ENCODE measurements around the gene LMX1B. TPM values are rescaled to one million over a fixed set of nuclear protein-coding genes. Genes with fewer than 3 reads are reported as not detected.

Gene LMX1B
- total and polyA plus RNA-seq, 8 donors, result 0.20 TPM; not detected in 7

DNA sequence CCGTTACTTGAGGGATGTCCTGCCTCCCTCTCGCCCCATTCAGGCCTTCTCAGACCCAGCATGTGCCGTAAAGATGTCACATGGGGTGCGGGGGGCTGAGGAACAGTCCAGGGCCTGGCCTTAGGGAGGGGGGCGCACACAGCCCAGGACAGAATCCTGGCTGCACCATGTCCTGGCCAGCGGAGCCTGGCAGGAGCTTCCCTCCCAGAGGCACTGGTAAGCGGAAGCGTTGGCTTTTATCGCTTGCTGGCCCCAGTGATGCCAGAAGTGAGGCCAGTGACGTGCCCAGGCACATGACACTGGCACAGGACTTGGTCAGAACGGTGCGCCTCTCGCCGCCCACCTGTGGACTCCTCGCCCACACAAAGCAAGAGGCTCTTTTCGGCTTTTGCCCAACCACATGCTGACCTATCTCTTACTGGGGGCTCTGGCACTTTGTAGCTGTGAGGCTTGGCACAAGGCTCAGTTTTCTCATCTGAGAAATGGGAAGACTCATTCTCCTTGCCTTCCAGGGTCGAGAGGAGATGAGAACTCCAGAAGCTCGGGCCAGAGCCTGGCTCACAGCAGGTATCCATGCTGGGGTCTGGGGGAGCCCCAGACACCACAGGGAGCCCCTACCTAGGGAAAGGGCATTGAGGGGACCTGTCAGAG is 59.0 kb downstream of the LMX1B start:
- no peak for TF ChIP-seq POLR2A (IDR thresholded peaks at IDR 0.05)
- no peak for TF ChIP-seq POLR2AphosphoS5 (IDR thresholded peaks at IDR 0.05)
- TF ChIP-seq, protein P1, sequence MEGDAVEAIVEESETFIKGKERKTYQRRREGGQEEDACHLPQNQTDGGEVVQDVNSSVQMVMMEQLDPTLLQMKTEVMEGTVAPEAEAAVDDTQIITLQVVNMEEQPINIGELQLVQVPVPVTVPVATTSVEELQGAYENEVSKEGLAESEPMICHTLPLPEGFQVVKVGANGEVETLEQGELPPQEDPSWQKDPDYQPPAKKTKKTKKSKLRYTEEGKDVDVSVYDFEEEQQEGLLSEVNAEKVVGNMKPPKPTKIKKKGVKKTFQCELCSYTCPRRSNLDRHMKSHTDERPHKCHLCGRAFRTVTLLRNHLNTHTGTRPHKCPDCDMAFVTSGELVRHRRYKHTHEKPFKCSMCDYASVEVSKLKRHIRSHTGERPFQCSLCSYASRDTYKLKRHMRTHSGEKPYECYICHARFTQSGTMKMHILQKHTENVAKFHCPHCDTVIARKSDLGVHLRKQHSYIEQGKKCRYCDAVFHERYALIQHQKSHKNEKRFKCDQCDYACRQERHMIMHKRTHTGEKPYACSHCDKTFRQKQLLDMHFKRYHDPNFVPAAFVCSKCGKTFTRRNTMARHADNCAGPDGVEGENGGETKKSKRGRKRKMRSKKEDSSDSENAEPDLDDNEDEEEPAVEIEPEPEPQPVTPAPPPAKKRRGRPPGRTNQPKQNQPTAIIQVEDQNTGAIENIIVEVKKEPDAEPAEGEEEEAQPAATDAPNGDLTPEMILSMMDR (IDR thresholded peaks at IDR 0.05), result no peak
- no peak for TF ChIP-seq EP300 (IDR thresholded peaks at IDR 0.05)
- Histone ChIP-seq H3K4me1 (peaks cover 0 to 17% (median 11%) of the 10 kb centered on the region in 4 donors), H3K9me3 (no peaks in the 10 kb centered on the region), H3K27me3 (peaks cover 6 to 97% (median 58%) of the 10 kb centered on the region in 3 donors), H3K27ac (no peak overlapping the region), H3K36me3 (no peaks in the 10 kb centered on the region), H3K4me3 (no peak overlapping the region)
- DNase-seq, result no peak
- WGBS, 5 donors, result 79 to 90% (median 88%) methylated on average over 16 to 18 of the region's 18 CpGs
- intact Hi-C loops (cut with DNase I; ENCODE audit: low total_unique reads), result no loop called here

DNA sequence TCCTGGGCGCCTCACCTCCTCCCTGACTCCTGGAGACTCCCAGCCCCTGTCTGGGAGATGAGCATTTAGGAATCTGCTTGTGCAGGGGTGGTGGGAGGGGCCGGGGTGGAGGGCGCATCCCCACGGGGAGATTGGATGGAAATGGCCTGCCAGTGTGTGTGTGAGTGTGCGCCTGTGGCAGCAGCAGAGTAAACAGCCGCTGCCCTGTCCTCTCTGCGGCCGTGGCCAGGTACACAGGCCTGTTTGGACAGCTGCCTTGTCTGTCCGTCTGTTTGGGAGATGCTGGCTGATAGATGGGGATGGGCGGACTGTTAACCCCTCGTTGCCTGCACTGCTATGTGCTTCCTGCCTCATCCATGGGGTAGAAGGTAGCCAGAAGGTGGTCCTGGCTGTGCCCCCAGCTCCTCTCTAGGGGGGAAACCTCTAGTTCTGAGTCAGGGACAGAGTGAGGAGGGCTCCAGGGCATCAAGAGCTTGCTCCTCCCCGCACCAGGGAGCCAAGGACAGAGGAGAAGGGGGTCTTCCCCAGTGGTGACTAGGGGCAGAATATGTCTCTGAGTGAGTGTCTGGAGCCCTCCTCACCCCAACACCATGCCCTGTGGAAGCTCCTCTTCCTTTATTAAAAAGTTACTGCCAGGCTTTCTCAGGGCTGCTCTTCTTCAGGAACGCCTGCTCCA is 60.1 kb downstream of the LMX1B start:
- Histone ChIP-seq H3K36me3 (no peaks in the 10 kb centered on the region), H3K9me3 (no peaks in the 10 kb centered on the region), H3K4me3 (no peak overlapping the region), H3K27me3 (peaks cover 6 to 100% (median 58%) of the 10 kb centered on the region in 3 donors), H3K4me1 (peaks cover 0 to 17% (median 11%) of the 10 kb centered on the region in 4 donors), H3K27ac (no peak overlapping the region)
- intact Hi-C loops (cut with DNase I; ENCODE audit: low total_unique reads), result no loop called here
- DNase-seq, result peak in 1 of 2 donors; percentile 70
- no peak for TF ChIP-seq POLR2AphosphoS5 (IDR thresholded peaks at IDR 0.05)
- TF ChIP-seq, protein P1 (IDR thresholded peaks at IDR 0.05), result no peak
- no peak for TF ChIP-seq EP300 (IDR thresholded peaks at IDR 0.05)
- TF ChIP-seq POLR2A (IDR thresholded peaks at IDR 0.05), result no peak
- WGBS, 5 donors, result 13 to 22% (median 19%) methylated on average over 12 to 13 of the region's 13 CpGs

DNA sequence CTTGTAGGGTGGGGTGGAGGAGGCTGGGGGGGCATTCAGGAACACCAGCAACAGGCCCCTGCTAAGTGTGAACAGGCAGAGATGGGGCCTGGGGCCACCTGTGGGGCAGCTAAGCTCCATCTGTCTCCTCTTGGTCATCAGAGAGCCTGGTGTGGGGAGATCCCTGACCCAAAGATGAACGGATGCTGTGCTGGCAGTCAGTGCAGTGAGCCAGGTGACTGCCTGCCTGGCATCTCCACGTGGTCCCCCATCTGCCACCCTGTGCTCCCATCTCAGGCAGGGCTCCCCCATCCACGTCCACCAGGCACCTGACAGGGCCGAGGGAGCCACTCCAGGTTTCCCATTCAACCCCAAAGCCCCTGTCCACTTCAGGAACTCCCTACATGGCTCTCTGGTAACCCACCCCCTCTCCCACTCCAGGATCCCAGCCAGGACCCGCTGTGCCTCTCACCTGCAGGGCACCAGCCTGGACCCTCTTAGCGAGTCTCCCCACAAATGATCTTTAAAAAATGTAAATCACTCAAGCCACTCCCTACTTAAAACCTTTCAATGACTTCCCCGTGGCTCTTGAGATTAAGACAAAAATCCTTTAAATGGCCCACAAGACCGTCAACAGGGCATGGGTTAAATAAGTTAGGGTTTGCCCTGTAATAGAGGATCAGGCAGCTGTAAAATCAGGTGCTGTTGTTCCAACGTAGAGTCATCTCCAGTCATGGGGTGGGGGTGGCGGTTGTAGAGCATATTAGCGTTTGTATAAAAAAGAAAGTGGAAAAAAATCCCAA is 60.8 kb downstream of the LMX1B start:
- Histone ChIP-seq H3K4me1 (peaks cover 0 to 17% (median 11%) of the 10 kb centered on the region in 4 donors), H3K4me3 (no peak overlapping the region), H3K9me3 (no peaks in the 10 kb centered on the region), H3K27ac (no peak overlapping the region), H3K27me3 (peaks cover 6 to 100% (median 58%) of the 10 kb centered on the region in 3 donors), H3K36me3 (no peaks in the 10 kb centered on the region)
- no peak for TF ChIP-seq POLR2AphosphoS5 (IDR thresholded peaks at IDR 0.05)
- TF ChIP-seq, protein P1 (IDR thresholded peaks at IDR 0.05), result no peak
- no peak for TF ChIP-seq POLR2A (IDR thresholded peaks at IDR 0.05)
- intact Hi-C loops (cut with DNase I; ENCODE audit: low total_unique reads), result no loop called here
- 31 to 51% (median 44%) methylated on average over 10 to 11 of the region's 11 CpGs for WGBS, 5 donors
- DNase-seq, result no peak

DNA sequence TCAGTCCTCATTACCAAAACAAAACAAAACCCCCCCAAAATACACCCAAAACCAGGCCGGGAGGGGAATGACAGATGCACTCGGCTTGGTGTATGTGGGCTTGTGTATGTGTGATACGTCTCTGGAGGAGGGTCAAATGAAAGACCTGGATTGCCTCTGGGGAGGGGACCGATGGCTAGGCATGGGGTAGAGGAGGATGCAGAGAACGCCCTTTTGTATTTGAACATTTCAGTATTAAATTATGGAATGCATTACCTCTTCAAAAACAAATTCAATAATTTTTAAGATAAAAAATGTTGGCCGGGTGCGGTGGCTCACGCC is 61.4 kb downstream of the LMX1B start:
- H3K27ac ChIP-seq, result no peak overlapping the region
- H3K36me3 ChIP-seq, result no peaks in the 10 kb centered on the region
- TF ChIP-seq POLR2A (IDR thresholded peaks at IDR 0.05), result no peak
- TF ChIP-seq EP300 (IDR thresholded peaks at IDR 0.05), result no peak
- TF ChIP-seq, protein P1 (IDR thresholded peaks at IDR 0.05), result no peak
- TF ChIP-seq POLR2AphosphoS5 (IDR thresholded peaks at IDR 0.05), result no peak
- peaks cover 6 to 100% (median 58%) of the 10 kb centered on the region in 3 donors for H3K27me3 ChIP-seq
- no peak overlapping the region for H3K4me3 ChIP-seq
- intact Hi-C loops (cut with DNase I; ENCODE audit: low total_unique reads), result no loop called here
- no peak for DNase-seq
- 36 to 61% (median 55%) methylated on average over 8 of the region's 8 CpGs for WGBS, 5 donors
- peaks cover 0 to 17% (median 11%) of the 10 kb centered on the region in 4 donors for H3K4me1 ChIP-seq
- no peaks in the 10 kb centered on the region for H3K9me3 ChIP-seq

Measured in stomach (tissue), 9 donors.